Stomach (tissue), 9 donors: ENCODE data around the gene SNX19. TPM values are rescaled to one million over a fixed set of nuclear protein-coding genes. Genes with fewer than 3 reads are reported as not detected.

Experiments
- DNase-seq, 2 donors: peaks; one replicate each; pipeline versions ENCODE4 v3.0.0 to v3.0.0-alpha.2; 2013 to 2019
- H3K27ac ChIP-seq, 5 donors: fragments of 200-600 bp in 4 of 5; sonication (generic) in 4 of 5; one replicate each; pipeline ENCODE4 v1.5.1; 2013 to 2019; ENCODE audit warnings: mild to moderate bottlenecking in 1 of 5, moderate library complexity in 1 of 5
- H3K27me3 ChIP-seq, 3 donors: fragments of 200-600 bp; sonication (generic); one replicate each; pipeline ENCODE4 v1.5.1; 2017 to 2019; ENCODE audit warnings: mixed run types in 1 of 3
- H3K36me3 ChIP-seq, 4 donors: fragments of 200-600 bp; sonication (generic); 1 replicate in 3 of 4; 2 replicates in 1 of 4; pipeline ENCODE4 v1.5.1; 2016 to 2019
- H3K4me1 ChIP-seq, 4 donors: fragments of 200-600 bp; sonication (generic); one replicate each; pipeline ENCODE4 v1.5.1; 2016 to 2019
- H3K4me3 ChIP-seq, 4 donors: fragments of 200-600 bp; sonication (generic) in 3 of 4; one replicate each; pipeline ENCODE4 v1.5.1; 2016 to 2019; ENCODE audit warnings: mild to moderate bottlenecking in 1 of 4
- H3K9me3 ChIP-seq, 4 donors: fragments of 200-600 bp; sonication (generic); one replicate each; pipeline ENCODE4 v1.5.1; 2016 to 2019
- EP300 ChIP-seq: sonication (generic); formaldehyde crosslinking; IDR thresholded peaks from one replicate; pipeline ENCODE4 v1.6.1; 2017; ENCODE audit warnings: antibody characterized with exemption
- POLR2A ChIP-seq, 4 donors: fragments of 450-650 bp; IDR thresholded peaks; one replicate each; pipeline ENCODE4 v1.6.1; 2016; ENCODE audit warnings: antibody characterized with exemption in 4 of 4, control low read depth in 2 of 4, mild to moderate bottlenecking in 1 of 4, moderate library complexity in 1 of 4
- POLR2AphosphoS5 ChIP-seq, 3 donors: sonication (generic); formaldehyde crosslinking; IDR thresholded peaks; one replicate each; pipeline ENCODE4 v1.6.1; 2016; ENCODE audit warnings: antibody characterized with exemption in 3 of 3
- WGBS, 5 donors: extraction: QIAGEN DNeasy Blood & Tissue Kit in 3 of 5; methylation state at CpG; one replicate each; pipeline versions ENCODE4 v1.1.5 to v1.1.7; 2013 to 2018; 5-methylcytosine and 5-hydroxymethylcytosine counted together
- intact Hi-C: fragments of 100-400 bp; cut with DNase I; formaldehyde crosslinking; loops from one replicate; pipeline ENCODE4 v1.15.1; 2023; ENCODE audit warnings: low total_unique reads
- polyA plus RNA-seq, 3 donors: library from polyadenylated mRNA; stranded (reverse); fragments of 200-250 nt; gene quantifications; one replicate each; pipeline ENCODE4 v1.2.3, GENCODE V29; 2013
- total RNA-seq, 5 donors: library from RNA; depleted of rRNA; stranded (reverse); fragments of >200 nt; gene quantifications; one replicate each; pipeline versions ENCODE4 v1.1.0 to v1.2.3, GENCODE V29; 2014 to 2016
- TF ChIP-seq, protein P1 (sequence below), 7 experiments: fragments of 450-650 bp in 4 of 7; fragments of 200-600 bp in 3 of 7; sonication (generic) in 3 of 7; IDR thresholded peaks; one replicate each; pipeline ENCODE4 v1.5.1; 2016 to 2019; ENCODE audit warnings: antibody characterized with exemption in 7 of 7, control low read depth in 2 of 7, mild to moderate bottlenecking in 1 of 7
- donor health status: healthy with polysubstance abuse.
- donor health status: Bipolar disorder and iron deficiency.
- donor health status: healthy.

SNX19 gene
- total and polyA plus RNA-seq, 8 donors, result 8.7 to 173 (median 47.4) TPM

DNA sequence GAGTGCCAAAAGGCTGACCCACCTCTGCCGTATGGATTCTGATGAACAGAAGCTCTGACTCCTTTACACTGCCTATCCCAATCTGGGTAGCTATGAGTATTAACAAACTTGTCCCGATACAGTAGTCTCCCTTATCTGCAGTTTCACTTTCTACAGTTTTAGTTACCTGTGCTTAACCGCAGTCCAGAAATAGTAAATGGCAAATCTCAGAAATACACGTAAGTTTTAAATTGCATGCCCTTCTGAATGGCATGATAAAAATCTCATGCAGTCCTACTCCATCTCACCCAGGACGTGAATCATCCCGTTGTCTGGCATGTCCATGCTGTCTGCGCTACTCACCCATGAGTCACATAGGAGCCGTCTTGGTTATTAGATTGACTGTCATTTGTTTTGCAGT lies 68.8 kb downstream of the SNX19 start:
- Histone ChIP-seq H3K4me1 (no peaks in the 10 kb centered on the region), H3K27ac (no peak overlapping the region), H3K27me3 (no peaks in the 10 kb centered on the region), H3K36me3 (no peaks in the 10 kb centered on the region), H3K9me3 (no peaks in the 10 kb centered on the region), H3K4me3 (no peak overlapping the region)
- intact Hi-C loops, result no loop called here
- TF ChIP-seq POLR2AphosphoS5 (IDR thresholded peaks at IDR 0.05) (no peak), EP300 (no peak), POLR2A (IDR thresholded peaks at IDR 0.05) (no peak)
- TF ChIP-seq, protein P1, sequence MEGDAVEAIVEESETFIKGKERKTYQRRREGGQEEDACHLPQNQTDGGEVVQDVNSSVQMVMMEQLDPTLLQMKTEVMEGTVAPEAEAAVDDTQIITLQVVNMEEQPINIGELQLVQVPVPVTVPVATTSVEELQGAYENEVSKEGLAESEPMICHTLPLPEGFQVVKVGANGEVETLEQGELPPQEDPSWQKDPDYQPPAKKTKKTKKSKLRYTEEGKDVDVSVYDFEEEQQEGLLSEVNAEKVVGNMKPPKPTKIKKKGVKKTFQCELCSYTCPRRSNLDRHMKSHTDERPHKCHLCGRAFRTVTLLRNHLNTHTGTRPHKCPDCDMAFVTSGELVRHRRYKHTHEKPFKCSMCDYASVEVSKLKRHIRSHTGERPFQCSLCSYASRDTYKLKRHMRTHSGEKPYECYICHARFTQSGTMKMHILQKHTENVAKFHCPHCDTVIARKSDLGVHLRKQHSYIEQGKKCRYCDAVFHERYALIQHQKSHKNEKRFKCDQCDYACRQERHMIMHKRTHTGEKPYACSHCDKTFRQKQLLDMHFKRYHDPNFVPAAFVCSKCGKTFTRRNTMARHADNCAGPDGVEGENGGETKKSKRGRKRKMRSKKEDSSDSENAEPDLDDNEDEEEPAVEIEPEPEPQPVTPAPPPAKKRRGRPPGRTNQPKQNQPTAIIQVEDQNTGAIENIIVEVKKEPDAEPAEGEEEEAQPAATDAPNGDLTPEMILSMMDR (IDR thresholded peaks at IDR 0.05), result no peak
- 48 to 70% (median 67%) methylated on average over 8 of the region's 8 CpGs for WGBS, 5 donors
- DNase-seq, result no peak

DNA sequence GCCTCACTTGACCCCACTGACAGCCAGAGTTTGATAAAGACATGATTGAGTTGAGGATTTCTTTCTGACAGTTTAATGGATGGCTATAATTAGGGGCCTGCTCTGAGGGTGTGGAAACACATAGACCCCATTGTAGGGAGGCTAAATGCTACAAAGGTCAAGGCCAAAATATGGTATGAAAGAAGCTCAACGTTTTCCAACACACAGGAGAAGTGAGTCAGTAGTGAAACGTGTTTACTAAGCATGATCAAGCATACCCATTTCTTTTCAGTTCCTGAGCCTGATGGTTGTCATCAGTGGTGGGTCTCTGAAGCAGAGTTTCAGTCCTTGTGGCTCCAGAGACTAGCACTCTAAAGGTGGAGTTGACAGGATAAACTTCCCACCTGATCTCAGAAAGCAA lies 69.7 kb downstream of the SNX19 start:
- no peak overlapping the region for H3K27ac ChIP-seq
- H3K27me3 ChIP-seq, result no peaks in the 10 kb centered on the region
- no peaks in the 10 kb centered on the region for H3K36me3 ChIP-seq
- DNase-seq, result no peak
- 39 to 47% (median 46%) methylated on average over 2 of the region's 2 CpGs for WGBS, 5 donors
- TF ChIP-seq POLR2AphosphoS5 (IDR thresholded peaks at IDR 0.05) (no peak), EP300 (no peak), POLR2A (IDR thresholded peaks at IDR 0.05) (no peak)
- TF ChIP-seq, protein P1 (IDR thresholded peaks at IDR 0.05), result no peak
- no peaks in the 10 kb centered on the region for H3K9me3 ChIP-seq
- intact Hi-C loops, result no loop called here
- H3K4me1 ChIP-seq, result no peaks in the 10 kb centered on the region
- H3K4me3 ChIP-seq, result no peak overlapping the region

DNA sequence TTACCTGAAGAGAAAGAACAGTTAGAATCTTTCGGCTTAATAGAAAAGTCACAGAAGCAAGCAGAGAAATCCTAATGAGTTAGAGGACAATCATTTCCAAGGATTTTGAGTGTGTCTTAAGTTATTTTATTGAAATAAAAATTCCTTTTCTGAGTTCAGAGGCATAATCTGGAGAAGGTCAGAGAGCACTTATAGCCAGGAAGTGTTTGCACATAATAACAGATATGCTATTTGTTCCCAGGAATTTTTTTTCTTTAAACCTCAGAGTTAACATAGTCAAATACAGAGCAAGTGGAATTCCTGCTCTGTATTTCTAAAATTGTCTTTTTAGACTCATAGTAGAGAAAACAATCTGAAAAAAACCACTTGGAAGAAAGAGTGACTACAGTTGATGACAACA lies 74.3 kb downstream of the SNX19 start:
- Histone ChIP-seq H3K4me1 (peaks cover 0 to 4% (median 0%) of the 10 kb centered on the region in 4 donors), H3K27me3 (no peaks in the 10 kb centered on the region), H3K4me3 (no peak overlapping the region), H3K27ac (no peak overlapping the region), H3K9me3 (peaks cover 0 to 3% (median 0%) of the 10 kb centered on the region in 4 donors), H3K36me3 (no peaks in the 10 kb centered on the region)
- no peak for DNase-seq
- intact Hi-C loops, result no loop called here
- 89 to 97% (median 93%) methylated on average over 1 of the region's 1 CpG for WGBS, 5 donors
- TF ChIP-seq, protein P1 (IDR thresholded peaks at IDR 0.05), result no peak
- TF ChIP-seq EP300, result no peak
- no peak for TF ChIP-seq POLR2AphosphoS5 (IDR thresholded peaks at IDR 0.05)
- TF ChIP-seq POLR2A (IDR thresholded peaks at IDR 0.05), result no peak

DNA sequence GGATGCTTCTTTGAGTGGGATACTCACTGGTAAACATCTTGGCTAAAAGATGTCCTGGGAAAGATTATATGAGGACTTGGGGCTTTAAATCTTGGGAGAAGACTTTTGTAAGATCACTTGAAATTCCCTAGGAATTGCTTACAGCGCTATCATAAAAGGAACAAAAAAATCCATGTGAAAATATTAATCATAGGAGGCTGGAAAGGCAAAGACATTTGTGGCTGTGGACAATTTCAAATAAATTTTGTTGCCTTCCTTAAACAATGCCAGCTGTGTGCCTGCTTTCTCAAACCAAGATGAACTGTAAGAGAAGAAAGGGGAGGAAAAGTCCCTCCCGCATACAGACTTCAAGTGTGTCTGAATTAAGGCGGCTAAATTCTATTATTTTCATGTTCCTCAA lies 75.6 kb downstream of the SNX19 start:
- WGBS, 5 donors, result 53 to 81% (median 73%) methylated on average over 3 of the region's 3 CpGs
- no peaks in the 10 kb centered on the region for H3K27me3 ChIP-seq
- intact Hi-C loops, result no loop called here
- H3K9me3 ChIP-seq, result peaks cover 0 to 3% (median 0%) of the 10 kb centered on the region in 4 donors
- H3K4me1 ChIP-seq, result peaks cover 0 to 4% (median 0%) of the 10 kb centered on the region in 4 donors
- DNase-seq, result no peak
- TF ChIP-seq, protein P1 (IDR thresholded peaks at IDR 0.05), result no peak
- H3K4me3 ChIP-seq, result no peak overlapping the region
- no peaks in the 10 kb centered on the region for H3K36me3 ChIP-seq
- H3K27ac ChIP-seq, result peak overlapping the region in 2 of 5 donors; percentile 4 to 23
